SH-SY5Y (cell line): ENCODE data around the gene BUB1B.

Source experiments
- GATA2 ChIP-seq: IDR thresholded peaks from 2 replicates; pipeline ENCODE4 v1.6.1; 2011; ENCODE audit warnings: mild to moderate bottlenecking, low read depth, low read length
- GATA3 ChIP-seq: IDR thresholded peaks from 2 replicates; pipeline ENCODE4 v1.6.1; 2011; ENCODE audit warnings: low read depth, mild to moderate bottlenecking, low read length, moderate library complexity

DNA sequence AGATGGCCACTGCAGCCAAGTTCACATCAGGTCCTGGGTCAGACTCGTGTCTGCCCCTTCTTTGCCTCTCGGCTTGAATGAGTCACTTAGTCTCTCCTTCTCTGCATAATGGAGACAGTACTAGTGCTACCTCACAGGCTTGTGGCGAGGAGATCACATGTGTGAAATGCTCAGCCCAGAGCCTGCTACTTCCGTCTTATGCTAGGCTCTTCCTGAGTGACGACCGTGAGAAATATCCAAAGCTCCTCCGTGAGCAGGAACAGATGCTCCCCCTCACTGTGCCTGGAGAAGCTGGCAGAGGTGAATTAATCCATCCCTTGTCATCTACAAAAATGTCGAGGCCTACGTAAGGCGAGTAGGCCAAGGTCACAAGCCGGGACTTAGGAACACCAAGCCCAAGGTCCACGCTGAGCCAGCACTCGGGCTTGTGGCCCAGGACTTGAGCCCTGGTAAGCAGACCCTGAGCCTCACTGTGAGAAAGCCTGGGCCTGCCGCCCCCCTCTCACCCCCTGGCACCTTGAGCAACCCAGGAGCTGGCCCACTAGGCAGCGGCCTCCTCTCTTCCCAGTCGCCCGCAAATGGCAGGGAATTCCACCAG is 95.9 kb downstream of the BUB1B start:
- TF ChIP-seq GATA2 = no peak
- no peak for TF ChIP-seq GATA3
